ENCODE results near the gene ACSF2.

ACSF2 gene

DNA sequence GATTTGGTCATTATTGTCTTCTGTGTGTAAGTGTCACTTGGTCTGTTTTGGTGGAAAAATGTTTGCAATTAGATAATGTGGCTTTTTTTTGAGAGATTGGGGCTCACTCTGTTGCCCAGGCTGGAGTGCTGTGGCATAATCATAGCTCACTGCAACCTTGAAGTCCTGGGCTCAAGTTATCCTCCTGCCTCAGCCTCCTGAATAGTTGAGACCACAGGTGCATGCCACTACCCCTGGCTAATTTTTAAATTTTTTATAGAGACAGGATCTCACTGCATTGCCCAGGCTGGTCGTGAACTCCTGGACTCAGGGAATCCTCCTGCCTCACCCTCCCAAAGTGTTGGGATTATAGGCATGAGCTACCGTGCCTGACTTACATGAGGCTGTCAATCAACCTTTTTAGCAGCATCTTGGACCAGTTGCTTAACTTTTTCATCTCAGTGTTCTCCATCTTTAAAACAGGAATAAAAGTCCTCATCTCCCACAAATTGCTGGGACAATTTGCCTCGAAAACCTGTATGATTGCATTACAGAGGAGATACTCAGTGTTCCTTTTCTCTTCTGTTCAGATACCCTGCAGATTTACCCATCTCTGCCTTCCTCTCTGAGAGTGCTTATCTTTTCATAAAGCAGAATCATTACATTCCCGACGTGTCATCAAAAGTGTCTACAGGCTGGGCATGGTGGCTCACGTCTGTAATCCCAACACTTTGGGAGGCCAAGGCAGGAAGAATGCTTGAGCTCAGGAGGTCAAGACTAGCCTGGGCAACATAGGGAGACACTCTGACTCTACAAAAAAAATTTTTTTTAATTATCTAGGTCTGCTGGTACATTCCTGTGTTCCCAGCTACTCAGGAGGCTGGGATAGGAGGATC lies 19.1 kb downstream of the ACSF2 start:
- no peak overlapping the region for H3K4me3 ChIP-seq (ENCODE audit: low read depth, low read length)
- TF ChIP-seq, protein P1, sequence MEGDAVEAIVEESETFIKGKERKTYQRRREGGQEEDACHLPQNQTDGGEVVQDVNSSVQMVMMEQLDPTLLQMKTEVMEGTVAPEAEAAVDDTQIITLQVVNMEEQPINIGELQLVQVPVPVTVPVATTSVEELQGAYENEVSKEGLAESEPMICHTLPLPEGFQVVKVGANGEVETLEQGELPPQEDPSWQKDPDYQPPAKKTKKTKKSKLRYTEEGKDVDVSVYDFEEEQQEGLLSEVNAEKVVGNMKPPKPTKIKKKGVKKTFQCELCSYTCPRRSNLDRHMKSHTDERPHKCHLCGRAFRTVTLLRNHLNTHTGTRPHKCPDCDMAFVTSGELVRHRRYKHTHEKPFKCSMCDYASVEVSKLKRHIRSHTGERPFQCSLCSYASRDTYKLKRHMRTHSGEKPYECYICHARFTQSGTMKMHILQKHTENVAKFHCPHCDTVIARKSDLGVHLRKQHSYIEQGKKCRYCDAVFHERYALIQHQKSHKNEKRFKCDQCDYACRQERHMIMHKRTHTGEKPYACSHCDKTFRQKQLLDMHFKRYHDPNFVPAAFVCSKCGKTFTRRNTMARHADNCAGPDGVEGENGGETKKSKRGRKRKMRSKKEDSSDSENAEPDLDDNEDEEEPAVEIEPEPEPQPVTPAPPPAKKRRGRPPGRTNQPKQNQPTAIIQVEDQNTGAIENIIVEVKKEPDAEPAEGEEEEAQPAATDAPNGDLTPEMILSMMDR (conservative IDR thresholded peaks at IDR 0.05; ENCODE audit: low read depth, low read length), result no peak
- no peak for DNase-seq (ENCODE audit: low read depth)

DNA sequence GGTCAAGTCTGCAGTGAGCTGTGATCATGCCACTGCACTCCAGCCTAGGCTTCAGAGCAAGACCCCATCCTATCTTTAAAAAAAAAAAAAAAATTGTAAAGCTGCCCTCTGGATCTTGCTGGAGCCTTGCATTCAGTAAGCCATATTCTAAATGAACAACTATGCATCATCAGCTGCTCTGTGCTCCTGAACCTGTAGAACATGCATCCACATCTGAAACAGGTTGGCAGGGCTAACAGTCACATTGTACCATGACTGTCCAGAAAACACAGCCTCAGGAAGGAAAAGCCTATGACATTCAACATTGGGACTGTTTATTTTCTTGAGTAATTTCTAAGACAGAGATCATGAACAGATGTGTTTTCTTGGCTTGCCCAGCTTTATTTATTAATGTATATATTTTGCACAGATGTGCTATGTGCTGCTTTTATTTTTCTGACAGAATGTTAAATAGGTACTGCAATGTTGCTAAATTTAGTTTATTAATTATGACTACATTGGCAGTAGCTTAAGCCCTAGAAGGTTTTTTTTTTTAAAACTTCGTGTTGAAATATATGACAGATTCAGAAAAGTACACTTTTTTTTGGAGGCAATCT lies 19.8 kb downstream of the ACSF2 start:
- TF ChIP-seq, protein P1 (conservative IDR thresholded peaks at IDR 0.05; ENCODE audit: low read depth, low read length), result no peak
- no peak for DNase-seq (ENCODE audit: low read depth)
- H3K4me3 ChIP-seq (ENCODE audit: low read depth, low read length), result no peak overlapping the region

DNA sequence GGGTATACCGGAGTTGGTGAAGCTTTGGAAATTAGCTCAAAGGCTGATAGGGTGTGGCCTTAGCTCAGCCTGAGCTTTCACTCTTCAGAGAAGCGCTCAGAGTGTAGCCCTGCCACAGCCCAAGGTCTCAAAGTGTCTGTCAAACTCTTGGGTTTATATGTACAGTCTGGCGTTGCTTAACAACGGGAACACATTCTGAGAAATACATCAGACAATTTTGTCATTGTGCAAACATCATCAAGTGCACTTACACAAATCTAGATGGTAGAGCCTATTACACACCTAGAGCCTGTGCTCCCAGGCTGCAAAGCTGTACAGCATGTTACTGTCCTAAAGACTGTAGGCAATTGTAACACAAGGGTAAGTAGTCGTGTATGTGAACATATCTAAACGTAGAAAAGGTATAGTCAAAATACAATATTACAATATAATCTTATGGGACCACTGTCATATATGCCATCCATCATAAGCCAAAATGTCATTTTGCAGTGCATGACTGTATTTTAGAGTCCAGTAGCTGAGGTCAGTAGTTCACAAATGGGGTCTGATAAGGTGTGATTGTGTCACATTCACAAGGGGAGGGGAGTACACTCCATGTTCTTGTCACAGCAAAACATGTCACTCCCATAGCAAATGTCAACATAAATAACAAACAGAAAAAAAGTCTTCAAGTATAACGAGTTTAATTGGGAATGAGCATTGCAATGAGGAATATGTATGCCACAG lies 22.0 kb downstream of the ACSF2 start:
- H3K4me3 ChIP-seq (ENCODE audit: low read depth, low read length), result no peak overlapping the region
- no peak for DNase-seq (ENCODE audit: low read depth)
- TF ChIP-seq, protein P1 (conservative IDR thresholded peaks at IDR 0.05; ENCODE audit: low read depth, low read length), result no peak

DNA sequence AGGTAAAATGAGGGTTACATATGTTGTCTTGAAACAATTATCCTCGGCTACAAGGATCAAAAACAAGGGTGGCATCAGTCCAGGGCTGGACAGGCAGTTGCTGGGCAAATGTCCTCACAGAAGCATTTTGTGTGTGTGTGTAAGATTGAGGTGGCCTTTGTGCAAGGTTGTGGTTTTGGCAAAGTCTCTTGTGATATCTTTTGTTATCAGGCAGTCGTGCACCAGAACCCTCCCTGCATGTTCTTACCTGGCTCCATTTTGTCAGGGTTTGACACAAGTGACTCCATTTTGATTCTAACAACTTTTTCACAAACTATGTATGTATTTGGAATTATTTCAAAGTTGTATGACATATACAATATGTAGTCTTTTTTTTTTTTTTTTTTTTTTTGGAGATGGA lies 22.6 kb downstream of the ACSF2 start:
- DNase-seq (ENCODE audit: low read depth), result no peak
- TF ChIP-seq, protein P1 (conservative IDR thresholded peaks at IDR 0.05; ENCODE audit: low read depth, low read length), result no peak

DNA sequence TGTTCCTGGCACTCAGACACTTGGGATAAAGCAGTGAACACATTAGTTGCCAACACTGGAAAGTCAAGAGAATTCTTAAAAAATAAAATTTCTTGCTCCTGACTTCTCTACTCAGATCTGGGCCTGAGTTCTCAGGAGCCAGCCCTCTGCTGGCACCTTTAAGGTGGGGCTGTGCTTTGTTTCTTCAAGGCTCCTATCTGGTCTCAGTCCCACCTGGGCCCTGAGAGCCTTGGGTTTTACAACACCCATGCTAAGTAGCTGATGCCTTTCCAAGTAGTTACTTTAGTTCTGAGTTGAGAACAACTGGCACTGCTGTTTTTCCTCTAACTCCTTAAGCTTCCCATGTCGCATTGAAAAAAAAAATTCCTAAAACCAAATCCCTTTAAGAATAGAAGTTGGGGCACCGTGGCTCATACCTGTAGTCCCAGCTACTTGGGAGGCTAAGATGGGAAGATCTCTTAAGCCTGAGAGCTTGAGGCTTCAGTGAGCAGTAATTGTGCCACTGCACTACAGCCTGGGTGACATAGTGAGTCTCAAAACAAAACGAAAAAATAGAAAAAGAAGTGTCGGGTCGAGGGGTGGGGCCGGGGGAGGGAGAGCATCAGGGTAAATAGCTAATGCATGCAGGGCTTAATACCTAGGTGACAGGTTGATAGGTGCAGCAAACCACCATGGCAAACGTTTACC lies 26.1 kb downstream of the ACSF2 start:
- TF ChIP-seq, protein P1 (conservative IDR thresholded peaks at IDR 0.05; ENCODE audit: low read depth, low read length), result no peak
- no peak overlapping the region for H3K4me3 ChIP-seq (ENCODE audit: low read depth, low read length)
- no peak for DNase-seq (ENCODE audit: low read depth)

More for the DNA sequence above, 22.6 kb downstream of the ACSF2 start:
- no peak overlapping the region for H3K4me3 ChIP-seq (ENCODE audit: low read depth, low read length)

DNA sequence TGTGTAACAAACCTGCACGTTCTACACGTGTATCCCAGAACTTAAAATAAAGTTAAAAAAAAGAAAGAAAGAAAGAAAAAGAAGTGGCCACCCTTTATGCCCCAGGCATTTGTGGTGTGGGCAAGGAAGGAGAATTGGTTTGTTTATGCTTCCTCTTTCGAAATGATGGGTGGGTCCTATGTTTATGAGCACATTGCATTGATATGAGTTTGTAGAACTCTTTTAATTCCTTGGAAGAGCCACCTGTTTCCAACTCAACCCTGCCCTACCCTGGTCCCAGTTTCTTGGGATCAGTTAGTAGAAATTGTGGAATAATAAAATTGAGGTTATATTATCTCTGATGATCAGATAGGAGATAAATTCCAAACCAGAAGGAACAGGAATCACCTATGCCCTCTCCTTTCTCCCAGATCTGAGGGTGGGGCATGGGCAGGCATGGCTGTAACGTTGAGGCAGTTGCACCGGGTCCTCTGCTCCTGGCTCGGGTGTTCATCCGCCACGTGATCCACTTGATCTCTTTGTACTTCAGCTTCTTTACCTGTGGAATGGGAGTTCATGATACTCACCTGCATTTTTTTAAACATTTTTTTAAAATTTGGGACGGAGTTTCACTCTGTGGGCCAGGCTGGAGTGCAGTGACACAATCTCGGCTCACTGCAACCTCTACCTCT lies 26.7 kb downstream of the ACSF2 start:
- DNase-seq (ENCODE audit: low read depth), result no peak
- H3K4me3 ChIP-seq (ENCODE audit: low read depth, low read length), result no peak overlapping the region
- TF ChIP-seq, protein P1 (conservative IDR thresholded peaks at IDR 0.05; ENCODE audit: low read depth, low read length), result no peak
